CD4-positive, alpha-beta T cell (primary cell): ENCODE data around the gene CXXC5. TPM values are rescaled to one million over a fixed set of nuclear protein-coding genes. Genes with fewer than 3 reads are reported as not detected.
A peak's percentile ranks its signal among the peaks of the same experiment; 100 is the strongest.

Experiments
- ATAC-seq: fragments of 200-7000 bp; cut with Tn5 transposase; one replicate; pipeline ENCODE4 v1.10.0; 2022; ENCODE audit warnings: mild to moderate bottlenecking; ENCODE audit not compliant: poor library complexity
- CTCF ChIA-PET: fragments of 350-600 bp; sonication (Branson Sonifier 250); formaldehyde crosslinking; loops from one replicate; lab custom pipeline; 2021; ENCODE audit warnings: antibody characterized with exemption, inconsistent platforms; lab: Charles Lee
- POLR2A ChIA-PET: fragments of 350-600 bp; sonication (Branson Sonifier 250); formaldehyde crosslinking; loops from one replicate; lab custom pipeline; 2021; ENCODE audit warnings: antibody characterized with exemption, inconsistent platforms; lab: Charles Lee
- DNase-seq, 14 experiments: peaks; one replicate each; pipeline ENCODE4 v3.0.0-alpha.2; 2013 to 2020; ENCODE audit warnings: mixed read lengths in 2 of 14
- H3K27ac ChIP-seq, 2 donors: one replicate each; pipeline versions ENCODE4 v1.5.1 to v1.7.0; 2013; ENCODE audit warnings: low read length in 2 of 2, low read depth in 1 of 2, mild to moderate bottlenecking in 1 of 2
- H3K27me3 ChIP-seq, 2 experiments: 1 replicate in 1 of 2; 2 replicates in 1 of 2; pipeline versions ENCODE4 v1.6.1 to v1.7.0; 2013; ENCODE audit warnings: low read length in 2 of 2, control low read depth in 1 of 2, mild to moderate bottlenecking in 1 of 2, moderate library complexity in 1 of 2; ENCODE audit not compliant: insufficient read depth in 2 of 2, control insufficient read depth in 1 of 2
- H3K36me3 ChIP-seq: one replicate; pipeline ENCODE4 v1.6.1; 2013; ENCODE audit warnings: low read length, control low read depth; ENCODE audit not compliant: insufficient read depth
- H3K4me1 ChIP-seq: one replicate; pipeline ENCODE4 v1.6.1; 2013; ENCODE audit warnings: low read length, control low read depth; ENCODE audit not compliant: insufficient read depth
- H3K4me3 ChIP-seq: one replicate; pipeline ENCODE4 v1.5.1; 2013; ENCODE audit warnings: mild to moderate bottlenecking, low read length, moderate library complexity
- H3K9me3 ChIP-seq, 2 experiments: 1 replicate in 1 of 2; 2 replicates in 1 of 2; pipeline versions ENCODE4 v1.6.1 to v1.7.0; 2013; ENCODE audit warnings: low read length in 2 of 2, mild to moderate bottlenecking in 2 of 2, control low read depth in 1 of 2, moderate library complexity in 1 of 2; ENCODE audit not compliant: control insufficient read depth in 1 of 2, insufficient read depth in 1 of 2
- H3K27ac Mint-ChIP-seq: one replicate; pipeline ENCODE4 v1.8.0; 2020; ENCODE audit warnings: mixed read lengths
- H3K27me3 Mint-ChIP-seq: one replicate; pipeline ENCODE4 v1.8.0; 2021; ENCODE audit warnings: mixed read lengths
- H3K36me3 Mint-ChIP-seq: one replicate; pipeline ENCODE4 v1.8.0; 2021; ENCODE audit warnings: low read depth, mixed read lengths
- H3K4me1 Mint-ChIP-seq: one replicate; pipeline ENCODE4 v1.8.0; 2021; ENCODE audit warnings: low read depth, mixed read lengths
- H3K4me3 Mint-ChIP-seq: one replicate; pipeline ENCODE4 v1.8.0; 2020; ENCODE audit warnings: mild to moderate bottlenecking, mixed read lengths
- H3K9me3 Mint-ChIP-seq: one replicate; pipeline ENCODE4 v1.8.0; 2020; ENCODE audit warnings: mixed read lengths
- CTCF ChIP-seq: fragments of 200-600 bp; IDR thresholded peaks from one replicate; pipeline ENCODE4 v1.8.0; 2022; ENCODE audit warnings: antibody characterized with exemption, mild to moderate bottlenecking
- intact Hi-C, 2 experiments: fragments of 100-400 bp; cut with DNase I in 1 of 2; cut with micrococcal nuclease in 1 of 2; formaldehyde crosslinking; loops; one replicate each; pipeline versions ENCODE4 v1.15.1 to v1.9.0; 2023 to 2025; cut with DNase I, micrococcal nuclease
- total RNA-seq, 174 experiments: library from RNA in 2 of 174; stranded (reverse) in 2 of 174; gene quantifications; one replicate each; pipeline ENCODE4 v1.2.3 and lab custom pipeline; 2021 to 2026

The CXXC5 gene
- total RNA-seq, 2 experiments from 2014 or later: 1.9 to 2.7 TPM

GRCh38 chr5:139637438-139638089 is 10.6 kb upstream of the CXXC5 start:
- Histone ChIP-seq H3K36me3 (peaks cover 2% of the 10 kb centered on the region), H3K4me1 (peaks cover 52% of the 10 kb centered on the region), H3K27ac (no peak overlapping the region), H3K9me3 (no peaks in the 10 kb centered on the region), H3K4me3 (peak overlapping the region; percentile 39), H3K27me3 (no peaks in the 10 kb centered on the region)
- ChIA-PET POLR2A (interaction anchor here (0.5 to 2.9 kb wide), 13 partner anchors 9 to 234 kb away, joined by 3 to 21 read pairs (median 3); partner anchors contain the start of genes CXXC5, SPATA24 and UBE2D2), CTCF (interaction anchor here (0.6 to 11.4 kb wide), 6 partner anchors 11 to 179 kb away, joined by 3 to 172 read pairs (median 5); partner anchors contain the start of gene CXXC5)
- Mint-ChIP-seq H3K27me3 (no peaks in the 10 kb centered on the region), H3K4me1 (peaks cover 45% of the 10 kb centered on the region), H3K9me3 (no peaks in the 10 kb centered on the region), H3K27ac (peak overlapping the region; percentile 74), H3K36me3 (no peaks in the 10 kb centered on the region), H3K4me3 (peak overlapping the region; percentile 77)
- ATAC-seq (peak; percentile 32), DNase-seq (peak in 11 of 14 experiments; percentile 19 to 76 (median 41))
- intact Hi-C loops: loop anchor here in 1 of 2 experiments (2.0 to 10.0 kb wide), 5 partner anchors 13 to 207 kb away; no protein-coding TSS in a partner anchor
- TF ChIP-seq CTCF: no peak

DNA sequence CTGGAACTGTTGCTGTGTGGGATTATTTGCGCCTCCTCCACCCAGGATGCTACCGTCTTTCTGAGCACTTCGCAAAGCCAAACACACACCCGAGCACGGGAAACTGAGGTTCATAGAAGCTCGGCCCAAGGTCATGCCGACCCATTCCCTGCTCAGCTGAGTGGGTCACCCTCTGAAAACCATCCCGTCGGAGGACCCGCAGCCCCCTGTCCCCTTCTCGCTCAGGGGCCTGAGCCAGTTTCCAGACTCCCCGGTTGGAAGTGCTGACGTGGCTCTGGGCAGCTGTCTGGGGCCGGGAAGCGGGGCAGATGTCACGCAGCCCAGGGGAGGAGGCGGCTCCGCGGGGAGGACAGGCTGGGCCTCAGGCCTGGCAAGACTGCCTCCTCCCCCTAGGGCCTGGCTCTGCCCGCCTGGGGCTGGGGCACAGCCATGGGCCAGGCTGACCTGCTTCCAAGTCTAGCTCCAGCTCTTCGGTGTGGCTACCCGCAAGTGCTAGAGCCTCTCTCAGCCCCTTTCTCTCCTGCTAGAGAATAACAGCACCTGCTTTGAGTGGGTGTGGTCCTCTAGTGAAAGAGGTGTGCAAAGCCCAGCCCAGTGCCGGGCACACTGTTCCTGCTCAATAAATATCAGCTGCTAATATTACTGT is 9.9 kb upstream of the CXXC5 start:
- Histone ChIP-seq H3K9me3 (no peaks in the 10 kb centered on the region), H3K4me1 (peaks cover 48% of the 10 kb centered on the region), H3K27ac (no peak overlapping the region), H3K4me3 (peak overlapping the region; percentile 39), H3K27me3 (no peaks in the 10 kb centered on the region), H3K36me3 (peaks cover 2% of the 10 kb centered on the region)
- POLR2A ChIA-PET: interaction anchor here (0.6 to 2.4 kb wide), 11 partner anchors 9 to 474 kb away, joined by 3 to 13 read pairs (median 3); partner anchors contain the start of genes CXXC5 and SPATA24
- H3K9me3 Mint-ChIP-seq: no peaks in the 10 kb centered on the region
- intact Hi-C loops: loop anchor here in 1 of 2 experiments (5.0 to 10.0 kb wide), 4 partner anchors 63 to 207 kb away; no protein-coding TSS in a partner anchor
- H3K4me1 Mint-ChIP-seq: peaks cover 43% of the 10 kb centered on the region
- DNase-seq (peak in 4 of 14 experiments; percentile 32 to 65 (median 44)), ATAC-seq (no peak)
- no peaks in the 10 kb centered on the region for H3K27me3 Mint-ChIP-seq
- no peak for TF ChIP-seq CTCF
- peak overlapping the region; percentile 77 for H3K4me3 Mint-ChIP-seq
- CTCF ChIA-PET: interaction anchor here (0.9 to 11.4 kb wide), 6 partner anchors 10 to 128 kb away, joined by 3 to 172 read pairs (median 6); partner anchors contain the start of gene CXXC5
- H3K36me3 Mint-ChIP-seq: no peaks in the 10 kb centered on the region
- peak overlapping the region; percentile 35 for H3K27ac Mint-ChIP-seq
